H9 (cell line): Measurements from ENCODE around the gene ATP6AP1. TPM values are rescaled to one million over a fixed set of nuclear protein-coding genes. Genes with fewer than 3 reads are reported as not detected.

ENCODE experiments used
- DNase-seq: peaks from one replicate; pipeline ENCODE4 v3.0.0-alpha.2; 2017
- H2AFZ ChIP-seq: one replicate; pipeline ENCODE4 v1.6.1; 2013; ENCODE audit warnings: mild to moderate bottlenecking, low read length, control low read depth, moderate library complexity
- H2AK5ac ChIP-seq: 2 replicates; pipeline ENCODE4 v1.6.1; 2013; ENCODE audit warnings: low read length, control low read depth, mixed read lengths; ENCODE audit not compliant: insufficient read length
- H2BK120ac ChIP-seq: one replicate; pipeline ENCODE4 v1.6.1; 2013; ENCODE audit warnings: low read depth, mild to moderate bottlenecking, low read length, control low read depth, inconsistent platforms; ENCODE audit not compliant: poor library complexity, severe bottlenecking
- H2BK12ac ChIP-seq: 2 replicates; pipeline ENCODE4 v1.6.1; 2013; ENCODE audit warnings: low read length, control low read depth, mixed read lengths, low read depth; ENCODE audit not compliant: insufficient read length
- H2BK15ac ChIP-seq: 2 replicates; pipeline ENCODE4 v1.6.1; 2013; ENCODE audit warnings: low read depth, low read length, control low read depth
- H2BK20ac ChIP-seq: one replicate; pipeline ENCODE4 v1.6.1; 2013; ENCODE audit warnings: low read depth, mild to moderate bottlenecking, low read length, control low read depth, inconsistent platforms; ENCODE audit not compliant: poor library complexity, severe bottlenecking
- H2BK5ac ChIP-seq: 2 replicates; pipeline ENCODE4 v1.6.1; 2013; ENCODE audit warnings: low read length, control low read depth, mixed read lengths; ENCODE audit not compliant: insufficient read length
- H3K14ac ChIP-seq: 2 replicates; pipeline ENCODE4 v1.6.1; 2013; ENCODE audit warnings: low read length, control low read depth; ENCODE audit not compliant: insufficient read depth
- H3K18ac ChIP-seq: 2 replicates; pipeline ENCODE4 v1.6.1; 2013; ENCODE audit warnings: low read depth, mild to moderate bottlenecking, mixed read lengths, low read length, control low read depth; ENCODE audit not compliant: insufficient read length
- H3K23ac ChIP-seq: 2 replicates; pipeline ENCODE4 v1.6.1; 2013; ENCODE audit warnings: low read length, control low read depth, mixed read lengths, low read depth; ENCODE audit not compliant: insufficient read length
- H3K23me2 ChIP-seq: 2 replicates; pipeline ENCODE4 v1.6.1; 2013; ENCODE audit warnings: low read depth, mild to moderate bottlenecking, mixed read lengths, low read length, control low read depth; ENCODE audit not compliant: insufficient read length, poor library complexity, severe bottlenecking
- H3K27ac ChIP-seq: 2 replicates; pipeline ENCODE4 v1.5.1; 2013; ENCODE audit warnings: low read length, control low read depth, mixed read lengths, low read depth; ENCODE audit not compliant: insufficient read length
- H3K27me3 ChIP-seq: 2 replicates; pipeline ENCODE4 v1.6.1; 2013; ENCODE audit warnings: low read length, control low read depth, inconsistent platforms; ENCODE audit not compliant: insufficient read depth
- H3K4ac ChIP-seq: 2 replicates; pipeline ENCODE4 v1.6.1; 2013; ENCODE audit warnings: low read depth, mild to moderate bottlenecking, control low read depth, inconsistent platforms, low read length, moderate library complexity
- H3K4me1 ChIP-seq: 2 replicates; pipeline ENCODE4 v1.6.1; 2013; ENCODE audit warnings: low read length, control low read depth, inconsistent platforms; ENCODE audit not compliant: insufficient read depth
- H3K4me2 ChIP-seq: 2 replicates; pipeline ENCODE4 v1.6.1; 2013; ENCODE audit warnings: low read length, control low read depth, mixed read lengths; ENCODE audit not compliant: insufficient read length, insufficient read depth
- H3K56ac ChIP-seq: 2 replicates; pipeline ENCODE4 v1.6.1; 2013; ENCODE audit warnings: low read depth, mild to moderate bottlenecking, mixed read lengths, low read length, control low read depth; ENCODE audit not compliant: insufficient read length
- H3K79me1 ChIP-seq: 2 replicates; pipeline ENCODE4 v1.6.1; 2013; ENCODE audit warnings: low read depth, mild to moderate bottlenecking, moderate library complexity, low read length, control low read depth, inconsistent platforms; ENCODE audit not compliant: insufficient read depth, poor library complexity, severe bottlenecking
- H3K79me2 ChIP-seq: 2 replicates; pipeline ENCODE4 v1.6.1; 2013; ENCODE audit warnings: low read length, control low read depth, inconsistent platforms; ENCODE audit not compliant: insufficient read depth
- H3K9ac ChIP-seq: 2 replicates; pipeline ENCODE4 v1.6.1; 2013; ENCODE audit warnings: low read length, control low read depth, mixed read lengths; ENCODE audit not compliant: insufficient read length; ENCODE audit errors: extremely low read depth
- H3K9me3 ChIP-seq: one replicate; pipeline ENCODE4 v1.6.1; 2013; ENCODE audit warnings: low read depth, low read length, inconsistent platforms; ENCODE audit not compliant: control insufficient read depth
- H3T11ph ChIP-seq: one replicate; pipeline ENCODE4 v1.6.1; 2013; ENCODE audit warnings: mild to moderate bottlenecking, low read length, control low read depth, inconsistent platforms
- H4K20me1 ChIP-seq: one replicate; pipeline ENCODE4 v1.6.1; 2013; ENCODE audit not compliant: control insufficient read depth, insufficient read length, insufficient read depth
- H4K5ac ChIP-seq: 2 replicates; pipeline ENCODE4 v1.6.1; 2013; ENCODE audit warnings: low read depth, mild to moderate bottlenecking, mixed read lengths, low read length, control low read depth; ENCODE audit not compliant: insufficient read length
- H4K8ac ChIP-seq: replicated peaks from 2 replicates; pipeline ENCODE4 v1.6.1; 2013; ENCODE audit warnings: low read length, control low read depth, mixed read lengths, low read depth; ENCODE audit not compliant: insufficient read length
- H4K91ac ChIP-seq: 2 replicates; pipeline ENCODE4 v1.6.1; 2013; ENCODE audit warnings: low read depth, mild to moderate bottlenecking, moderate library complexity, mixed read lengths, low read length, control low read depth; ENCODE audit not compliant: insufficient read length
- H3K27ac Mint-ChIP-seq, 3 experiments: 2 replicates in 2 of 3; 3 replicates in 1 of 3; pipeline ENCODE4 v1.8.0; 2020 to 2021; ENCODE audit warnings: mixed read lengths in 3 of 3, mild to moderate bottlenecking in 1 of 3, moderate library complexity in 1 of 3
- H3K27me3 Mint-ChIP-seq: 2 replicates; pipeline ENCODE4 v1.8.0; 2021; ENCODE audit warnings: low read depth, mild to moderate bottlenecking, moderate library complexity, mixed read lengths
- H3K36me3 Mint-ChIP-seq, 3 experiments: 2 replicates in 2 of 3; 3 replicates in 1 of 3; pipeline ENCODE4 v1.8.0; 2020 to 2021; ENCODE audit warnings: low read depth in 3 of 3, mixed read lengths in 3 of 3; ENCODE audit not compliant: insufficient read depth in 1 of 3
- H3K4me1 Mint-ChIP-seq, 2 experiments: 2 replicates each; pipeline ENCODE4 v1.8.0; 2020; ENCODE audit warnings: mixed read lengths in 2 of 2
- H3K4me3 Mint-ChIP-seq, 2 experiments: 2 replicates in 1 of 2; 3 replicates in 1 of 2; pipeline ENCODE4 v1.8.0; 2020 to 2021; ENCODE audit warnings: mild to moderate bottlenecking in 2 of 2, mixed read lengths in 2 of 2, moderate library complexity in 1 of 2
- H3K9me3 Mint-ChIP-seq, 2 experiments: 2 replicates in 1 of 2; 3 replicates in 1 of 2; pipeline ENCODE4 v1.8.0; 2020; ENCODE audit warnings: mild to moderate bottlenecking in 2 of 2, mixed read lengths in 2 of 2, moderate library complexity in 1 of 2
- WGBS: extraction: QIAGEN DNeasy Blood & Tissue Kit; methylation state at CpG from one replicate; pipeline ENCODE4 v1.1.7; 2013; ENCODE audit warnings: missing lambda C conversion rate, low lambda C conversion rate, mixed read lengths; ENCODE audit not compliant: insufficient read length; ENCODE audit errors: extremely low coverage; 5-methylcytosine and 5-hydroxymethylcytosine counted together
- total RNA-seq: library from RNA; stranded (reverse); gene quantifications from 2 replicates; pipeline ENCODE4 v1.2.1, GENCODE V29; 2021
- TF ChIP-seq, protein P1 (sequence below): fragments of 200-600 bp; sonication (generic); conservative IDR thresholded peaks from 3 replicates; pipeline ENCODE4 v1.8.0; 2021; ENCODE audit warnings: antibody characterized with exemption, mild to moderate bottlenecking

The ATP6AP1 gene
- total RNA-seq, 1 experiment from 2014 or later = 45.6 TPM

DNA sequence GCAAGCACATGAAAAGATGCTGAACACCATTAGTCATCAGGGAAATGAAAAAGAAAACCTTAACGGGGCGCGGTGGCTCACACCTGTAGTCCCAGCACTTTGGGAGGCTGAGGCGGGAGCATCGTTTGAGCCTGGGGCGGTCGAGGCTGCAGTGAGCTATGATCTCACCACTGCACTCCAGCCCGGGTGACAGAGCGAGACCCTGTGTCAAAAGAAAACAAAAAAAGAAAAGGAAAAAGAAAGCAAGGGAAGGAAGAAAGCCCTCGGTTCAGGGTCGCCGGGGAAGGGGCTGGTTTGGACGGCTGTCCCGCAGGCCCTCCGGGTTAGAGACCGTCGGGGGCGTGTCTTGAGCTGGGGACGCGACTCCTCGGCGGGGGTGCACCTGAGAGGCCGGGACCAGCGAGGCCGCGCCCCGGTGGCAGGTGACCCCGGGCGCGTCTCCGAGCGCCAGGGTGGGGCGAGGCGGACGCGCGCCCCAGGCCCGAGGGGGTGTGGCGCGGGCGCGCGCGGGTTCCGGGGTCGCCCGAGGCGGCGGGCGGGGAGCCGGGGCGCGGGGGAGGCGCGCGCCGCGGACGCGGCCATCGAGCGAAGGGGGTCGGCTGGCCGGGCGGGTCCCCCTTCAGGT is 29.1 kb downstream of the ATP6AP1 start:
- Mint-ChIP-seq H3K4me3 (peak overlapping the region; percentile 65 to 88), H3K9me3 (peaks cover 65 to 85% of the 10 kb centered on the region in 2 experiments), H3K27ac (peak overlapping the region in 1 of 3 experiments; percentile 22; a peak in 1 of 7 replicates), H3K4me1 (peaks cover 0 to 7% of the 10 kb centered on the region in 2 experiments; a peak in 1 of 4 replicates), H3K27me3 (peaks cover 25% of the 10 kb centered on the region), H3K36me3 (peaks cover 25 to 32% (median 26%) of the 10 kb centered on the region in 3 experiments)
- no peak overlapping the region for H4K5ac ChIP-seq
- no peak overlapping the region for H2BK120ac ChIP-seq
- DNase-seq = peak; percentile 75
- no peak overlapping the region for H2AK5ac ChIP-seq
- WGBS = no CpG with 5 or more reads among the region's 65 CpGs
- H2BK15ac ChIP-seq = no peak overlapping the region
- H4K20me1 ChIP-seq = no peaks in the 10 kb centered on the region
- peaks cover 8% of the 10 kb centered on the region for H3K23me2 ChIP-seq
- no peaks in the 10 kb centered on the region for H3K79me1 ChIP-seq
- H3K14ac ChIP-seq = no peak overlapping the region
- H3K18ac ChIP-seq = no peak overlapping the region
- no peak overlapping the region for H2BK5ac ChIP-seq
- no peak overlapping the region for H2BK12ac ChIP-seq
- H3K9me3 ChIP-seq = peaks cover 9% of the 10 kb centered on the region
- H3K27ac ChIP-seq = no peak overlapping the region
- H4K91ac ChIP-seq = no peak overlapping the region
- H3K4me1 ChIP-seq = no peaks in the 10 kb centered on the region
- H3K56ac ChIP-seq = no peak overlapping the region
- H2AFZ ChIP-seq = no peak overlapping the region
- H3K4me2 ChIP-seq = no peak overlapping the region
- no peak overlapping the region for H3K9ac ChIP-seq
- no peak overlapping the region for H3K4ac ChIP-seq
- H3T11ph ChIP-seq = no peak overlapping the region
- H3K23ac ChIP-seq = no peak overlapping the region
- no peaks in the 10 kb centered on the region; the same call in 1 of the 2 replicates for H3K27me3 ChIP-seq
- no peak overlapping the region for H4K8ac ChIP-seq
- no peak overlapping the region for H2BK20ac ChIP-seq
- no peaks in the 10 kb centered on the region for H3K79me2 ChIP-seq
- TF ChIP-seq, protein P1, sequence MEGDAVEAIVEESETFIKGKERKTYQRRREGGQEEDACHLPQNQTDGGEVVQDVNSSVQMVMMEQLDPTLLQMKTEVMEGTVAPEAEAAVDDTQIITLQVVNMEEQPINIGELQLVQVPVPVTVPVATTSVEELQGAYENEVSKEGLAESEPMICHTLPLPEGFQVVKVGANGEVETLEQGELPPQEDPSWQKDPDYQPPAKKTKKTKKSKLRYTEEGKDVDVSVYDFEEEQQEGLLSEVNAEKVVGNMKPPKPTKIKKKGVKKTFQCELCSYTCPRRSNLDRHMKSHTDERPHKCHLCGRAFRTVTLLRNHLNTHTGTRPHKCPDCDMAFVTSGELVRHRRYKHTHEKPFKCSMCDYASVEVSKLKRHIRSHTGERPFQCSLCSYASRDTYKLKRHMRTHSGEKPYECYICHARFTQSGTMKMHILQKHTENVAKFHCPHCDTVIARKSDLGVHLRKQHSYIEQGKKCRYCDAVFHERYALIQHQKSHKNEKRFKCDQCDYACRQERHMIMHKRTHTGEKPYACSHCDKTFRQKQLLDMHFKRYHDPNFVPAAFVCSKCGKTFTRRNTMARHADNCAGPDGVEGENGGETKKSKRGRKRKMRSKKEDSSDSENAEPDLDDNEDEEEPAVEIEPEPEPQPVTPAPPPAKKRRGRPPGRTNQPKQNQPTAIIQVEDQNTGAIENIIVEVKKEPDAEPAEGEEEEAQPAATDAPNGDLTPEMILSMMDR = no peak
